IMR-90 (cell line): ENCODE data around the gene ATP6V1D. TPM values are rescaled to one million over a fixed set of nuclear protein-coding genes. Genes with fewer than 3 reads are reported as not detected.

ENCODE experiments used
- ATAC-seq: fragments of 200-7000 bp; cut with Tn5 transposase; 2 replicates; pipeline ENCODE4 v1.9.1; 2020; ENCODE audit warnings: low read depth, mild to moderate bottlenecking, moderate library complexity
- BruUV-seq: library from RNA; stranded (reverse); fragments of 400-500 nt; replicated peaks from 2 replicates; lab custom pipeline; 2021; lab: Mats Ljungman, UMichigan
- CTCF ChIA-PET: fragments of 300-600 bp; formaldehyde crosslinking; extraction: SDS; loops from one replicate; lab custom pipeline; 2021; ENCODE audit warnings: antibody characterized with exemption; lab: Yijun Ruan, JAX
- POLR2A ChIA-PET: fragments of 300-600 bp; sonication (Branson Sonifier 250); formaldehyde crosslinking; loops from one replicate; lab custom pipeline; 2022; ENCODE audit warnings: antibody characterized with exemption; ENCODE audit not compliant: unreplicated experiment; lab: Charles Lee
- DNase-seq: peaks from one replicate; pipeline ENCODE4 v3.0.0; 2013
- H2AFZ ChIP-seq: replicated peaks from 2 replicates; pipeline ENCODE3; 2013; ENCODE audit warnings: low read length, mild to moderate bottlenecking; ENCODE audit not compliant: poor library complexity
- H2AK5ac ChIP-seq: 2 replicates; pipeline ENCODE4 v1.6.1; 2013; ENCODE audit warnings: low read depth, low read length, inconsistent platforms
- H2AK9ac ChIP-seq: replicated peaks from 2 replicates; pipeline ENCODE3; 2013; ENCODE audit warnings: mild to moderate bottlenecking, low read depth, low read length, moderate library complexity; ENCODE audit not compliant: poor library complexity
- H2BK120ac ChIP-seq: 2 replicates; pipeline ENCODE4 v1.6.1; 2013; ENCODE audit warnings: low read depth, low read length, inconsistent platforms
- H2BK15ac ChIP-seq: 3 replicates; pipeline ENCODE4 v1.6.1; 2013; ENCODE audit warnings: low read depth, low read length, inconsistent platforms
- H2BK20ac ChIP-seq: 2 replicates; pipeline ENCODE4 v1.6.1; 2013; ENCODE audit warnings: low read depth, mild to moderate bottlenecking, inconsistent platforms, low read length, moderate library complexity
- H2BK5ac ChIP-seq: 2 replicates; pipeline ENCODE4 v1.6.1; 2013; ENCODE audit warnings: mild to moderate bottlenecking, low read depth, low read length, inconsistent platforms; ENCODE audit not compliant: poor library complexity, severe bottlenecking
- H3K14ac ChIP-seq: replicated peaks from 2 replicates; pipeline ENCODE4 v1.6.1; 2013; ENCODE audit warnings: low read depth, low read length, inconsistent platforms
- H3K18ac ChIP-seq: 2 replicates; pipeline ENCODE4 v1.6.1; 2013; ENCODE audit warnings: low read depth, low read length, control low read depth
- H3K23ac ChIP-seq: 2 replicates; pipeline ENCODE4 v1.6.1; 2013; ENCODE audit warnings: low read depth, low read length, inconsistent platforms
- H3K27ac ChIP-seq: 2 replicates; pipeline ENCODE4 v1.5.1; 2013; ENCODE audit warnings: mild to moderate bottlenecking, control low read depth, low read length; ENCODE audit not compliant: insufficient read depth
- H3K27me3 ChIP-seq: 2 replicates; pipeline ENCODE4 v1.6.1; 2013; ENCODE audit warnings: low read length; ENCODE audit not compliant: control insufficient read depth, insufficient read depth
- H3K36me3 ChIP-seq: 2 replicates; pipeline ENCODE4 v1.6.1; 2013; ENCODE audit warnings: low read length, mixed read lengths; ENCODE audit not compliant: control insufficient read depth, insufficient read depth
- H3K4ac ChIP-seq: 2 replicates; pipeline ENCODE4 v1.6.1; 2013; ENCODE audit warnings: low read depth, low read length, inconsistent platforms
- H3K4me1 ChIP-seq: 2 replicates; pipeline ENCODE4 v1.6.1; 2013; ENCODE audit warnings: low read length, mixed read lengths; ENCODE audit not compliant: control insufficient read depth, insufficient read depth
- H3K4me2 ChIP-seq: 2 replicates; pipeline ENCODE4 v1.6.1; 2013; ENCODE audit warnings: low read depth, mild to moderate bottlenecking, control low read depth, low read length, moderate library complexity
- H3K4me3 ChIP-seq: 2 replicates; pipeline ENCODE4 v1.5.1; 2013; ENCODE audit warnings: low read depth, mild to moderate bottlenecking, control low read depth, low read length, moderate library complexity; ENCODE audit not compliant: insufficient read depth
- H3K56ac ChIP-seq: 2 replicates; pipeline ENCODE4 v1.6.1; 2013; ENCODE audit warnings: low read length, inconsistent platforms; ENCODE audit not compliant: insufficient read depth; ENCODE audit errors: extremely low read depth
- H3K79me1 ChIP-seq, 2 experiments: 2 replicates each; pipeline ENCODE4 v1.6.1; 2013; ENCODE audit warnings: low read length in 2 of 2, inconsistent platforms in 1 of 2, low read depth in 1 of 2
- H3K9ac ChIP-seq: 2 replicates; pipeline ENCODE4 v1.6.1; 2013; ENCODE audit warnings: low read depth, low read length, control low read depth
- H3K9me1 ChIP-seq: 2 replicates; pipeline ENCODE4 v1.6.1; 2013; ENCODE audit warnings: low read length, inconsistent platforms; ENCODE audit not compliant: insufficient read depth
- H3K9me3 ChIP-seq: 2 replicates; pipeline ENCODE4 v1.6.1; 2013; ENCODE audit warnings: low read length; ENCODE audit not compliant: control insufficient read depth, insufficient read depth
- H4K20me1 ChIP-seq: 2 replicates; pipeline ENCODE4 v1.6.1; 2013; ENCODE audit warnings: low read length, inconsistent platforms; ENCODE audit not compliant: insufficient read depth
- H4K5ac ChIP-seq: 2 replicates; pipeline ENCODE4 v1.6.1; 2013; ENCODE audit warnings: mild to moderate bottlenecking, low read depth, low read length, control low read depth
- H4K8ac ChIP-seq, 2 experiments: 2 replicates each; pipeline ENCODE4 v1.6.1; 2013; ENCODE audit warnings: low read depth in 2 of 2, low read length in 2 of 2, control low read depth in 1 of 2, inconsistent platforms in 1 of 2
- H4K91ac ChIP-seq: 2 replicates; pipeline ENCODE4 v1.6.1; 2013; ENCODE audit warnings: low read depth, low read length, inconsistent platforms; ENCODE audit not compliant: insufficient read depth
- ELK1 ChIP-seq: fragments of 150-350 bp; IDR thresholded peaks from 2 replicates; pipeline ENCODE4 v1.6.1; 2016; ENCODE audit warnings: low read depth, mild to moderate bottlenecking, low read length, moderate library complexity, borderline replicate concordance
- MAZ ChIP-seq: IDR thresholded peaks from 2 replicates; pipeline ENCODE4 v1.6.1; 2012; ENCODE audit warnings: low read depth, mild to moderate bottlenecking, low read length, improper control_type of control experiment, moderate library complexity, borderline replicate concordance
- USF2 ChIP-seq: fragments of 150-350 bp; IDR thresholded peaks from 2 replicates; pipeline ENCODE4 v1.6.1; 2017; ENCODE audit warnings: mild to moderate bottlenecking, antibody characterized with exemption, low read length, low read depth
- WGBS, 2 experiments: methylation state at CpG; one replicate each; pipeline versions ENCODE4 v1.1.5 to v1.1.7; 2013; ENCODE audit warnings: missing lambda C conversion rate in 2 of 2; ENCODE audit not compliant: insufficient read length in 1 of 2; ENCODE audit errors: extremely low coverage in 2 of 2; 5-methylcytosine and 5-hydroxymethylcytosine counted together
- dilution Hi-C: fragments of 300-500 bp; cut with HindIII; formaldehyde crosslinking; loops from one replicate; pipeline ENCODE4 v1.14.3; 2018; ENCODE audit warnings: low sequenced_read_pairs; ENCODE audit not compliant: unreplicated experiment
- in situ Hi-C: fragments of 300-500 bp; cut with MboI; formaldehyde crosslinking; loops from 3 replicates; pipeline ENCODE4 v1.14.3; 2019; ENCODE audit warnings: low sequenced_read_pairs, inconsistent platforms, mixed read lengths
- intact Hi-C: fragments of 100-400 bp; cut with micrococcal nuclease; formaldehyde crosslinking; loops from 2 replicates; pipeline ENCODE4 v1.10.0; 2022
- polyA plus RNA-seq, 3 experiments: library from polyadenylated mRNA; depleted of rRNA; stranded (reverse); fragments of >200 nt; gene quantifications; 2 replicates each; pipeline ENCODE4 v1.2.3, GENCODE V29; 2012; ENCODE audit warnings: low replicate concordance in 1 of 3
- total RNA-seq: library from RNA; depleted of rRNA; stranded (reverse); fragments of >200 nt; gene quantifications from 2 replicates; pipeline ENCODE4 v1.2.3, GENCODE V29; 2012

The ATP6V1D gene
- total and polyA plus RNA-seq, 2 of the 4 experiments (the other 2 are of a cell fraction), result 54.5 to 113 TPM

GRCh38 chr14:67395876-67396189 is 36.2 kb upstream of the ATP6V1D start:
- DNase-seq (no peak), ATAC-seq (no peak)
- Histone ChIP-seq H4K8ac (no peak overlapping the region), H3K9ac (no peak overlapping the region), H3K18ac (no peak overlapping the region), H3K4me3 (no peak overlapping the region), H2AK5ac (no peak overlapping the region), H2AFZ (no peak overlapping the region), H3K4me1 (no peaks in the 10 kb centered on the region), H2BK120ac (no peak overlapping the region), H3K79me1 (no peaks in the 10 kb centered on the region), H3K14ac (no peak overlapping the region), H2BK15ac (no peak overlapping the region), H3K9me3 (no peaks in the 10 kb centered on the region), H3K27me3 (peaks cover 3% of the 10 kb centered on the region; the same call in 1 of the 2 replicates), H2AK9ac (no peak overlapping the region), H3K56ac (no peak overlapping the region), H4K5ac (no peak overlapping the region), H3K4me2 (no peak overlapping the region), H3K4ac (no peak overlapping the region), H2BK20ac (no peak overlapping the region), H3K36me3 (no peaks in the 10 kb centered on the region), H3K9me1 (peaks cover 3% of the 10 kb centered on the region; the same call in 1 of the 2 replicates), H4K91ac (no peak overlapping the region), H2BK5ac (no peak overlapping the region), H4K20me1 (no peaks in the 10 kb centered on the region), H3K27ac (no peak overlapping the region), H3K23ac (no peak overlapping the region)
- in situ Hi-C loops, result no loop called here
- ChIA-PET POLR2A (no interaction called here), CTCF (no interaction called here)
- WGBS, 2 experiments, result 83% methylated on average over 1 of the region's 5 CpGs; no CpG with 5 or more reads in 1 of the 2 experiments
- intact Hi-C loops, result no loop called here
- no TSS peak for BruUV-seq
- dilution Hi-C loops, result no loop called here
- TF ChIP-seq MAZ (no peak), ELK1 (no peak), USF2 (no peak)
